Panc1 (cell line): ENCODE measurements around the gene ERLEC1. TPM values are rescaled to one million over a fixed set of nuclear protein-coding genes. Genes with fewer than 3 reads are reported as not detected.
"Not testable (repeated sequence)": the region's sequence is repeated elsewhere in the genome, so short reads cannot be mapped to it uniquely, and the experiment has no call there.

Source experiments
- ATAC-seq: fragments of 200-7000 bp; cut with Tn5 transposase; 2 replicates; pipeline ENCODE4 v1.9.1; 2020; ENCODE audit warnings: mild to moderate bottlenecking, moderate library complexity
- BruUV-seq: library from RNA; stranded (reverse); fragments of 400-500 nt; replicated peaks from 2 replicates; lab custom pipeline; 2021; lab: Mats Ljungman, UMichigan
- CTCF ChIA-PET: fragments of 300-600 bp; sonication (Branson Sonifier 250); formaldehyde crosslinking; loops from one replicate; lab custom pipeline; 2022; ENCODE audit warnings: antibody characterized with exemption; lab: Charles Lee
- POLR2A ChIA-PET: fragments of 300-600 bp; sonication (Branson Sonifier 250); formaldehyde crosslinking; loops from one replicate; lab custom pipeline; 2022; ENCODE audit warnings: antibody characterized with exemption; lab: Charles Lee
- DNase-seq: peaks from one replicate; pipeline ENCODE4 v3.0.0-alpha.2; 2010; ENCODE audit warnings: low read depth, low spot score
- H3K27ac ChIP-seq: 2 replicates; pipeline ENCODE4 v1.5.1; 2011; ENCODE audit warnings: mild to moderate bottlenecking, low read length, inconsistent platforms
- H3K27me3 ChIP-seq: fragments of 200-500 bp; sonication (Bioruptor generic); 2 replicates; pipeline ENCODE4 v1.6.0; 2014; ENCODE audit warnings: low read length, inconsistent platforms; ENCODE audit not compliant: control insufficient read depth, insufficient read depth
- H3K36me3 ChIP-seq: fragments of 200-500 bp; sonication (Bioruptor generic); 2 replicates; pipeline ENCODE4 v1.5.1; 2014; ENCODE audit warnings: inconsistent platforms, mild to moderate bottlenecking, low read length, moderate library complexity; ENCODE audit not compliant: control insufficient read depth, insufficient read depth
- H3K4me1 ChIP-seq: 2 replicates; pipeline ENCODE4 v1.5.1; 2011; ENCODE audit warnings: inconsistent platforms, mild to moderate bottlenecking, low read length, moderate library complexity; ENCODE audit not compliant: control insufficient read depth, insufficient read depth
- H3K4me3 ChIP-seq, 2 experiments: 2 replicates each; pipeline ENCODE4 v1.5.1; 2011 to 2012; ENCODE audit warnings: low read depth in 2 of 2, low read length in 2 of 2, mild to moderate bottlenecking in 2 of 2, inconsistent platforms in 1 of 2, moderate library complexity in 1 of 2
- H3K9me3 ChIP-seq: fragments of 200-500 bp; sonication (Bioruptor generic); 2 replicates; pipeline ENCODE4 v1.5.1; 2014; ENCODE audit warnings: low read depth, mild to moderate bottlenecking, inconsistent platforms, low read length, moderate library complexity; ENCODE audit not compliant: control insufficient read depth, insufficient read depth
- CTCF ChIP-seq: fragments of 450-650 bp; IDR thresholded peaks from 2 replicates; pipeline ENCODE4 v1.5.1; 2017; ENCODE audit warnings: mild to moderate bottlenecking
- POLR2AphosphoS5 ChIP-seq: IDR thresholded peaks from 2 replicates; pipeline ENCODE4 v1.6.1; 2012; ENCODE audit warnings: mild to moderate bottlenecking, low read depth, low read length, moderate library complexity
- REST ChIP-seq, 2 experiments: IDR thresholded peaks; 2 replicates each; pipeline ENCODE4 v1.6.1; 2011 to 2012; ENCODE audit warnings: low read depth in 2 of 2, control low read depth in 1 of 2, low read length in 1 of 2, mild to moderate bottlenecking in 1 of 2, moderate library complexity in 1 of 2; ENCODE audit not compliant: insufficient read depth in 1 of 2
- SIN3A ChIP-seq: IDR thresholded peaks from 2 replicates; pipeline ENCODE4 v1.6.1; 2012; ENCODE audit warnings: low read depth, mild to moderate bottlenecking, low read length, moderate library complexity, borderline replicate concordance; ENCODE audit not compliant: insufficient read depth
- TCF7L2 ChIP-seq: IDR thresholded peaks from 2 replicates; pipeline ENCODE4 v1.6.1; 2011; ENCODE audit warnings: mild to moderate bottlenecking, low read depth, low read length, inconsistent platforms
- in situ Hi-C: cut with HindIII; loops from 2 replicates; pipeline ENCODE4 v1.10.0; 2016; ENCODE audit warnings: low sequenced_read_pairs, low pct_unique_long_range_greater_than_20kb
- intact Hi-C: fragments of 100-400 bp; cut with micrococcal nuclease; formaldehyde crosslinking; loops from one replicate; pipeline ENCODE4 v1.10.0; 2022; ENCODE audit not compliant: unreplicated experiment
- total RNA-seq: library from RNA; stranded (reverse); gene quantifications from one replicate; pipeline ENCODE4 v1.2.1, GENCODE V29; 2021; ENCODE audit not compliant: unreplicated experiment

The ERLEC1 gene
- total RNA-seq, 1 experiment from 2014 or later, result 43.9 TPM

- in situ Hi-C loops (no loop called here), intact Hi-C loops (no loop called here)
- no TSS peak for BruUV-seq
- Histone ChIP-seq H3K4me3 (no peak overlapping the region), H3K9me3 (no peaks in the 10 kb centered on the region), H3K4me1 (no peaks in the 10 kb centered on the region), H3K27me3 (no peaks in the 10 kb centered on the region), H3K27ac (no peak overlapping the region), H3K36me3 (no peaks in the 10 kb centered on the region)
- ChIA-PET POLR2A (no interaction called here), CTCF (no interaction called here)
- no peak for DNase-seq
- TF ChIP-seq TCF7L2 (no peak), SIN3A (no peak), POLR2AphosphoS5 (no peak), REST (IDR thresholded peaks at IDR 0.05; ENCODE audit: insufficient read depth in 1 of 2, low read depth in 2 of 2, low read length in 1 of 2) (no peak), CTCF (no peak)
- ATAC-seq, result no peak
These were observed 41.5 kb downstream of the ERLEC1 start for GRCh38 chr2:53828331-53828730.

- BruUV-seq, result no TSS peak
- intact Hi-C loops (no loop called here), in situ Hi-C loops (no loop called here)
- ChIA-PET CTCF (no interaction called here), POLR2A (no interaction called here)
- Histone ChIP-seq H3K4me3 (no peak overlapping the region), H3K36me3 (no peaks in the 10 kb centered on the region), H3K27me3 (no peaks in the 10 kb centered on the region), H3K9me3 (no peaks in the 10 kb centered on the region), H3K27ac (no peak overlapping the region), H3K4me1 (no peaks in the 10 kb centered on the region)
- DNase-seq, result no peak
- no peak for ATAC-seq
- TF ChIP-seq TCF7L2 (no peak), REST (IDR thresholded peaks at IDR 0.05; ENCODE audit: insufficient read depth in 1 of 2, low read depth in 2 of 2, low read length in 1 of 2) (no peak), SIN3A (no peak), CTCF (no peak)
These were observed 42.6 kb downstream of the ERLEC1 start for GRCh38 chr2:53829273-53829979.

- CTCF ChIA-PET, H3K27me3 ChIP-seq, H3K27ac ChIP-seq, POLR2A ChIA-PET, BruUV-seq, H3K4me1 ChIP-seq, H3K4me3 ChIP-seq, H3K36me3 ChIP-seq, in situ Hi-C loops, DNase-seq, ATAC-seq, H3K9me3 ChIP-seq: not testable (repeated sequence)
- intact Hi-C loops, result loop anchor here (5.0 kb wide), 1 partner anchor 408 kb away; no protein-coding TSS in a partner anchor
These were observed 43.1 kb downstream of the ERLEC1 start for GRCh38 chr2:53829980-53830290.
